IgD-negative memory B cell (primary cell): Measurements from ENCODE around the gene DDAH1. TPM values are rescaled to one million over a fixed set of nuclear protein-coding genes. Genes with fewer than 3 reads are reported as not detected.

ENCODE experiments used
- H3K27ac Mint-ChIP-seq, 3 donors: one replicate each; pipeline ENCODE4 v1.8.0; 2020 to 2022; ENCODE audit warnings: mild to moderate bottlenecking in 3 of 3, mixed read lengths in 3 of 3, moderate library complexity in 1 of 3
- H3K27me3 Mint-ChIP-seq: one replicate; pipeline ENCODE4 v1.8.0; 2021; ENCODE audit warnings: mixed read lengths
- H3K36me3 Mint-ChIP-seq: one replicate; pipeline ENCODE4 v1.8.0; 2020; ENCODE audit warnings: mild to moderate bottlenecking, mixed read lengths
- H3K4me1 Mint-ChIP-seq, 3 donors: one replicate each; pipeline ENCODE4 v1.8.0; 2020 to 2022; ENCODE audit warnings: mixed read lengths in 3 of 3, mild to moderate bottlenecking in 1 of 3
- H3K4me3 Mint-ChIP-seq, 4 donors: one replicate each; pipeline ENCODE4 v1.8.0; 2020 to 2022; ENCODE audit warnings: mild to moderate bottlenecking in 4 of 4, mixed read lengths in 4 of 4, moderate library complexity in 3 of 4
- H3K9me3 Mint-ChIP-seq, 3 donors: one replicate each; pipeline ENCODE4 v1.8.0; 2020 to 2021; ENCODE audit warnings: mixed read lengths in 3 of 3, mild to moderate bottlenecking in 1 of 3
- polyA plus RNA-seq: library from polyadenylated mRNA; unstranded; fragments of 300-500 nt; fragmentation: Illumina TruSeq; gene quantifications from one replicate; pipeline ENCODE4 v1.2.3, GENCODE V29; 2021

Gene DDAH1
- polyA plus RNA-seq, 1 donor from 2014 or later, result 0.19 TPM

DNA sequence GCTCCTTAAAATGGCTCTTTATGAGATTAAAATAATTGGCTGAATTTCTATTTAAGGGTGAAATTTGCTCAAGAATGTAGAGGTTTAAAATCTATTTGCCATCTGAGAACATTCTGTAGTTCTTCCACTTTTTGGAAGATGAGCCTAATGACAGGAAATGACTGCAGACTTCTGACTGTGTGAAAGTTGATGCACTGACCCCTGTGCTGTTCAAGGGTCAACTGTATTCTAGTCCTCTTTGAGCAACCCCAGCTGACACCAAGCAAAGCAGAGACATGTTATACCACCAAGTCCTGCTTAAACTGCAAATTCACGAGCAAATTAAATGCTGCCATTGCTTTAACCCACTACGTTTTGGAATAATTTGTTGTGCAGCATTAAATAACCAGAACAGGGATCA lies 26.6 kb downstream of the DDAH1 start:
- H3K4me3 Mint-ChIP-seq, result no peak overlapping the region
- peaks cover 4% of the 10 kb centered on the region for H3K36me3 Mint-ChIP-seq
- no peaks in the 10 kb centered on the region for H3K27me3 Mint-ChIP-seq
- peaks cover 0 to 2% (median 0%) of the 10 kb centered on the region in 3 donors for H3K9me3 Mint-ChIP-seq
- peaks cover 0 to 1% (median 0%) of the 10 kb centered on the region in 3 donors for H3K4me1 Mint-ChIP-seq
- no peak overlapping the region for H3K27ac Mint-ChIP-seq

DNA sequence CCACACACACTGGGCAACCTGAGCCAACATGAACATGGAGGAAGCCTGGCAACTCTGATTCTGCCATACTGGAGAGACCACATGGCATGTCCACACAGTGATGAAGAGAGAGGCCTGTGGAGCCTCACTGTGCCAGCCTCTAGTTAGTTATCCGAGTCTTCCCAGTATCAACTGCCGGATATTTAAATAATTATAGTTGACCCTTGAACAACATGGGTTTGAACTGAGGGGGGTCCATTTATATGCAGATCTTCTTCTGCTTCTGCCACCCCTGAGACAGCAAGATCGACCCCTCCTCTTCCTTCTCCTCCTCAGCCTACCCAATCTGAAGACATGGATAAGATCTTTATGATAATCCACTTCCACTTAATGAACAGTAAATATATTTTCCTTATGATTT lies 27.8 kb downstream of the DDAH1 start:
- Mint-ChIP-seq H3K4me3 (no peak overlapping the region), H3K27me3 (no peaks in the 10 kb centered on the region), H3K4me1 (peaks cover 0 to 1% (median 0%) of the 10 kb centered on the region in 3 donors), H3K27ac (no peak overlapping the region), H3K36me3 (peaks cover 4% of the 10 kb centered on the region), H3K9me3 (no peaks in the 10 kb centered on the region)

DNA sequence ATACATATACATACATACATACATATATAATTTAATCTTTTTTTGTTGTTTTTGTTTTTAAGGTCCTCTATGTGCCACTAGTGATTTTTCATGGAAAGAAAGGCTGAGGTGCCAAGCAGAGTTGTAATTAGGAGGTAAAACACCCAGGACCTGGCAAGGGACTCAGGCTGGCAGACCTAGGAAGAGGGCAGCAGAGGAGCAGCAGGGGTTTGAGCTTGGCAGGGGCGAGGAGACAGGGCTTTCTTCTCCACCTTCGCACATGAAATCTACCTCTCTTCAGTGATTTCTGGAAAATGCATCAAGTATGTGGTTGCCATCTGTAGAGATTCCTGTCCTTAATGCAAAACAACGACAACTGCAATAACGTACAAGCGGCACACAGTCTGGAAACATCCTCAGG lies 31.9 kb downstream of the DDAH1 start:
- Mint-ChIP-seq H3K27ac (no peak overlapping the region), H3K4me1 (peaks cover 7 to 12% (median 8%) of the 10 kb centered on the region in 3 donors), H3K27me3 (no peaks in the 10 kb centered on the region), H3K4me3 (no peak overlapping the region), H3K9me3 (peaks cover under 1 to 4% (median 3%) of the 10 kb centered on the region in 3 donors), H3K36me3 (peaks cover 7% of the 10 kb centered on the region)

DNA sequence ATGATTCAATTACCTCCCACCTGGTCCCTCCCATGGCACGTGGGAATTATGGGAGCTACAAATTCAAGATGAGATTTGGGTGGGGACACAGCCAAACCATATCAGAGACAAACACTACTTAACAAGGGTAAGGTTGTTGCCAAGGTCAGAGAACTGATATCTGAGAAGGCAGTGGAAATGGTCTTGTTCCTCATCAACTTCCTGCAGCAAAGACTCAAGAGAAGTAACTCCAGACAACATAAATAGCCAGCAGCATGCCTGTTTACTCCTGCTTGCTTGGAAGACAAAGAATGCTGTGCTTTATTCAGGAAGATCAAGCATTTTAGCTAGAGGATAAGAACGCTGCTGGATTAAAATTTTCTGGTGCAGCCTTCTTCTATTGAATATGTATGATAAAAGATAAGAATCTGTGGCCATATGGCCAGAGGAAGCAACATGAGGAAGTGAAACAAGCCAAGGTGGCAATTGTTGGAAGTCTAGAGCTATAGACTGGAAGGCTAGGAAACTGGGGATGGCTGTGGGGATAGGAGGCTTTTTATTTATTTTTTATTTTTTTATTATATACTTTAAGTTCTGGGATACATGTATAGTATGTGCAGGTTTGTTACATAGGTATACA lies 36.4 kb downstream of the DDAH1 start:
- Mint-ChIP-seq H3K27me3 (no peaks in the 10 kb centered on the region), H3K9me3 (peaks cover 2 to 4% (median 3%) of the 10 kb centered on the region in 3 donors), H3K4me1 (peaks cover 10 to 15% (median 12%) of the 10 kb centered on the region in 3 donors), H3K36me3 (peaks cover 9% of the 10 kb centered on the region), H3K4me3 (peak overlapping the region in 1 of 4 donors; percentile 61), H3K27ac (peak overlapping the region in 1 of 3 donors; percentile 2)

DNA sequence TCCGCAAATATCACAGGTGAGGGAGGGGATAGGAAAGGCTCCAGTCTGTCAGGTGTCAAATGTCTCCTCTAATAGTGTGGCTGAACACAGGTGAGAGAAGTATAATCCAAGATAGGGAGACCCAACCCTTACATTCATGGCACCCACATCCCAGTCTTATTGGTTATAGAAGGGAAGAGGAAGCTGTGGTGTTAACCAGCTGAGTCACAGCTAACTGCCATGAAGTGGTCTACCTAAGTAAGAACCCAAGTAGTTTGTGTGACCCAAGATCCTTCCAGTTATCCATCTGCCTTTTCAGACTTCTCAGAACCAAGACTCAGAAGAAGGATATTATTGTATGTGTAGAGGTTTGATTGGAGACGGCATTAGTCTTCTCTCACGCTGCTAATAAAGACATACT lies 37.1 kb downstream of the DDAH1 start:
- H3K36me3 Mint-ChIP-seq, result peaks cover 9% of the 10 kb centered on the region
- peak overlapping the region in 1 of 4 donors; percentile 61 for H3K4me3 Mint-ChIP-seq
- H3K4me1 Mint-ChIP-seq, result peaks cover 10 to 15% (median 12%) of the 10 kb centered on the region in 3 donors
- H3K9me3 Mint-ChIP-seq, result peaks cover 2 to 4% (median 3%) of the 10 kb centered on the region in 3 donors
- H3K27ac Mint-ChIP-seq, result no peak overlapping the region
- H3K27me3 Mint-ChIP-seq, result no peaks in the 10 kb centered on the region

GRCh38 chr1:85427331-85427730 lies 37.6 kb downstream of the DDAH1 start:
- Mint-ChIP-seq H3K4me1 (peaks cover 10 to 15% (median 12%) of the 10 kb centered on the region in 3 donors), H3K27ac (no peak overlapping the region), H3K9me3 (peaks cover 2 to 4% (median 3%) of the 10 kb centered on the region in 3 donors), H3K27me3 (no peaks in the 10 kb centered on the region), H3K4me3 (no peak overlapping the region), H3K36me3 (peaks cover 12% of the 10 kb centered on the region)

- peak overlapping the region in 1 of 4 donors; percentile 53 for H3K4me3 Mint-ChIP-seq
- H3K27me3 Mint-ChIP-seq, result no peaks in the 10 kb centered on the region
- H3K4me1 Mint-ChIP-seq, result no peaks in the 10 kb centered on the region
- no peak overlapping the region for H3K27ac Mint-ChIP-seq
- peaks cover 0 to 9% (median 5%) of the 10 kb centered on the region in 3 donors for H3K9me3 Mint-ChIP-seq
- peaks cover 24% of the 10 kb centered on the region for H3K36me3 Mint-ChIP-seq
Observed at GRCh38 chr1:85421179-85421578, 43.8 kb downstream of the DDAH1 start.

DNA sequence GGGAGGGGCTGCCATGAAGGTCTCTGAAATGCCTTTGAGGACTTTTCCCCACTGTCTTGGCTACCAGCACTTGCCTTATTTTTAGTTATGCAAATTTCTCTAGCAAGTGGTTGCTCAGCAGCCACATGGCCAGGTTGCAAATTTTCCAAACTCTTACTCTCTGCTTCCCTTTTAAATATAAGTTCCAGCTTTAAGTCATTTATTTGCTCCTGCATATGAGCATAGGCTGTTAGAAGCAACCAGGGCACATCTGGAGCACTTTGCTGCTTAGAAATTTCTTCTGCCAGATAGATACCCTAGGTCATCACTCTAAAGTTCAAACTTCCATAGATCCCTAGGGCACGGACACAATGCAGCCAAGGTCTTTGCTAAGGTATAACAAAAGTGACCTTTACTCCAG lies 44.8 kb downstream of the DDAH1 start:
- no peak overlapping the region for H3K27ac Mint-ChIP-seq
- peaks cover 24% of the 10 kb centered on the region for H3K36me3 Mint-ChIP-seq
- H3K27me3 Mint-ChIP-seq, result no peaks in the 10 kb centered on the region
- H3K4me3 Mint-ChIP-seq, result no peak overlapping the region
- H3K9me3 Mint-ChIP-seq, result peaks cover 0 to 9% (median 5%) of the 10 kb centered on the region in 3 donors
- H3K4me1 Mint-ChIP-seq, result no peaks in the 10 kb centered on the region

DNA sequence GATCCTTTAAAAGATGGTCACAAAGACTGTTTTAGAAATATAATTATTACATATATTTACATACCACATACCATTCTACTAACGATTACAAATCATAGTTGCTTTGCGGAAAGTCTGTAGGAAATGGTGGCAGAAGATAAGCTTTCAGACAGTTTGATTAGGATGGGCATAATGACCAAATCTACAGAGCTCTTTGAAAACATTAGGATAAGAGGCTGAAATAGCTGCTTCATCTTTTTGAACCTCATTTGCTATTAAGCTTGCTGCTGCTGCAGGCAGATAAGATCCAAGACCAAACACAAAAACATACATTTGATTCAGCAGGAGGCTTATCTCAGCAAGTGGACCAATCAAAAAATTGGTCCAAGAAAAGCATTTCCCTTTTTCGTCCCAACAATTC lies 47.1 kb downstream of the DDAH1 start:
- no peaks in the 10 kb centered on the region for H3K4me1 Mint-ChIP-seq
- no peak overlapping the region for H3K27ac Mint-ChIP-seq
- peaks cover 0 to 9% (median 5%) of the 10 kb centered on the region in 3 donors for H3K9me3 Mint-ChIP-seq
- peaks cover 29% of the 10 kb centered on the region for H3K36me3 Mint-ChIP-seq
- H3K27me3 Mint-ChIP-seq, result no peaks in the 10 kb centered on the region
- H3K4me3 Mint-ChIP-seq, result no peak overlapping the region

GRCh38 chr1:85417017-85417416 lies 47.9 kb downstream of the DDAH1 start:
- no peak overlapping the region for H3K27ac Mint-ChIP-seq
- H3K27me3 Mint-ChIP-seq, result no peaks in the 10 kb centered on the region
- peaks cover 25% of the 10 kb centered on the region for H3K36me3 Mint-ChIP-seq
- H3K9me3 Mint-ChIP-seq, result peaks cover 0 to 9% (median 5%) of the 10 kb centered on the region in 3 donors
- no peaks in the 10 kb centered on the region for H3K4me1 Mint-ChIP-seq
- peak overlapping the region in 1 of 4 donors; percentile 27 for H3K4me3 Mint-ChIP-seq

DNA sequence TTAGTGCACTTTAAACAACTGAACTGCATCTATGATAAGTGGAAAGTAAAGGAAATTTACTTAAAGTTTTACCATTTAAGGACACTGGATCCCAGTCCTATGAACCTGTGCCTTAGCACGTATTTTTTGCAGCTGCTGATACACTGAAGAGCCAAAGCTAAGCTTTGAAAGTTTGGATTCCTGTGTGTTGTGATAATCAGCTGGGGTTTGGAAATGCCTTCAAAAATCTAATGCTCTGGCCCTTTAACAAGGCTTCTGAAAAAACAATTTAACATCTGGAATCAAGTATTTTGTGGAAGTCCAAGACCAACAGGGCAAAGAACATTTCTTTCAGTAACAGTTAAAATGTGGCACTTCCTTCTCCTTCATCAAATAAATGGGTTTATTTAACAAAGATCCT lies 51.8 kb downstream of the DDAH1 start:
- Mint-ChIP-seq H3K27me3 (no peaks in the 10 kb centered on the region), H3K4me1 (no peaks in the 10 kb centered on the region), H3K4me3 (no peak overlapping the region), H3K27ac (no peak overlapping the region), H3K36me3 (peaks cover 15% of the 10 kb centered on the region), H3K9me3 (no peaks in the 10 kb centered on the region)

- peak overlapping the region in 1 of 3 donors; percentile 33 for H3K27ac Mint-ChIP-seq
- H3K9me3 Mint-ChIP-seq, result no peaks in the 10 kb centered on the region
- no peaks in the 10 kb centered on the region for H3K4me1 Mint-ChIP-seq
- no peak overlapping the region for H3K4me3 Mint-ChIP-seq
- H3K27me3 Mint-ChIP-seq, result no peaks in the 10 kb centered on the region
- peaks cover 11% of the 10 kb centered on the region for H3K36me3 Mint-ChIP-seq
Observed at GRCh38 chr1:85411567-85412305, 53.2 kb downstream of the DDAH1 start.

- Mint-ChIP-seq H3K27ac (no peak overlapping the region), H3K27me3 (no peaks in the 10 kb centered on the region), H3K36me3 (peaks cover 10% of the 10 kb centered on the region), H3K4me1 (no peaks in the 10 kb centered on the region), H3K9me3 (no peaks in the 10 kb centered on the region), H3K4me3 (no peak overlapping the region)
Observed at GRCh38 chr1:85409516-85409915, 55.4 kb downstream of the DDAH1 start.

DNA sequence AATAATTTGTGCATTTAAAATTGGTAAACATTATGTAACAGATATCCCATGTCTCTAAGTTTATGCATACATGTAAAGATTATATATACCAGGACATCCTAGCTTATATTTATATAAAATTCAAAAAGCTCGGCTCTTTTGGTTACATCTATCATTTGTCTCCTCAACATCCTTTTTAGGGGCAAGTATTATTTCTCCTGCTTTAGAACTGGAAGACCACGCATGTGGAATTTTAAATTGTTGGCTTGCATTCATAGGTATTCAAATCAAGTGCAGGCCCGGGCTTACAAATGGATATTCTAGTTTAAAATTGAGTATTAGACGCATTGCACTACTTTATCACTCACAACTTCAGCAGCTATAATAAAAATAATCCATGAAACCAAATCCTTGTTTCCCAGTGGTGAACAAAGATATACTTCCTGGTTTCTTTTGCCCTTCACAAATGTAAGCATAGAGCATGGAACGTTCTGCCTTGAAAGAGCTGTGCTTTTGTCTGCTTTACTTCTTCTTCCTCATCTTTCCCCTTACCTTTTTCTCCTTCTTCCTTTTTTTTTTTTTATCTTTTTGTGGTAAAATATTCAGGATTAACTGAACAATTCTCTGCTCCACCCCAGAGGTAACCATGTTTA lies 57.1 kb downstream of the DDAH1 start:
- Mint-ChIP-seq H3K27me3 (no peaks in the 10 kb centered on the region), H3K36me3 (peaks cover 8% of the 10 kb centered on the region), H3K9me3 (no peaks in the 10 kb centered on the region), H3K4me3 (no peak overlapping the region), H3K4me1 (no peaks in the 10 kb centered on the region), H3K27ac (no peak overlapping the region)

GRCh38 chr1:85406887-85407533 lies 57.9 kb downstream of the DDAH1 start:
- Mint-ChIP-seq H3K4me3 (no peak overlapping the region), H3K4me1 (no peaks in the 10 kb centered on the region), H3K27ac (no peak overlapping the region), H3K36me3 (peaks cover 8% of the 10 kb centered on the region), H3K9me3 (no peaks in the 10 kb centered on the region), H3K27me3 (no peaks in the 10 kb centered on the region)
